ENCODE results near the gene CCHCR1. TPM values are rescaled to one million over a fixed set of nuclear protein-coding genes. Genes with fewer than 3 reads are reported as not detected.
A peak's percentile ranks its signal among the peaks of the same experiment; 100 is the strongest.
"Not testable (repeated sequence)": the region's sequence is repeated elsewhere in the genome, so short reads cannot be mapped to it uniquely, and the experiment has no call there.

Gene CCHCR1
- total RNA-seq, 2 experiments from 2014 or later = 43.0 to 46.6 TPM

DNA sequence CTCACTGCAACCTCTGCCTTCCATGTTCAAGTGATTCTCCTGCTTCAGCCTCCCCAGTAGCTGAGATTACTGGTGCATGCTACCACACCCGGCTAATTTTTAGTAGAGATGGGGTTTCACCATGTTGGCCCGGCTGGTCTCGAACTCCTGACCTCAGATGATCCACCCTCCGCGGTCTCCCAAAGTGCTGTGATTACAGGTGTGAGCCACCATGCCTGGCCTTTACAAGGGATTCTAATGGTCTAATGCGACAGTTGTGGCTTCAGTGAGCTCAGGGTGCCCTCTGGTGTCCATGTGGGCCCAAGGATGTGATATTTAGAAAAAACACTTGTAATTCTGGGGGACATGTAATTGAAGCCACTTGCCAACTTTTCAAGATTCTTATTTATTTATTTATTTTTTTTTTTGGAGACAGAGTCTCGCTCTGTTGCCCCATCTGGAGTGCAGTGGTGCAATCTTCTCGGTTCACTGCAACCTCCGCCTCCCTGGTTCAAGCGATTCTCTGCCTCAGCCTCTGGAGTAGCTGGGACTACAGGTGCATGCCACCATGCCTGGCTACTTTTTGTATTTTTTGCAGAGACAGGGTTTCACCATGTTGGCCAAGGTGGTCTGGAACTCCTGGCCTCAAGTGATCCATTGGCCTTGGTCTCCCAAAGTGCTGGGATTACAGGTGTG lies 35.0 kb upstream of the CCHCR1 start:
- DNase-seq = peak; percentile 62
- peaks cover 19% of the 10 kb centered on the region for H3K4me1 Mint-ChIP-seq
- peaks cover 11% of the 10 kb centered on the region for H3K36me3 Mint-ChIP-seq
- H3K27ac Mint-ChIP-seq, H3K9me3 Mint-ChIP-seq, H3K4me3 Mint-ChIP-seq, H3K27me3 Mint-ChIP-seq: not testable (repeated sequence)

GRCh38 chr6:31190488-31190887 lies 32.9 kb upstream of the CCHCR1 start:
- H3K36me3 Mint-ChIP-seq = no peaks in the 10 kb centered on the region
- DNase-seq = no peak
- H3K4me3 Mint-ChIP-seq = no peak overlapping the region
- H3K4me1 Mint-ChIP-seq = peaks cover 10% of the 10 kb centered on the region
- no peak overlapping the region for H3K27ac Mint-ChIP-seq
- no peaks in the 10 kb centered on the region for H3K27me3 Mint-ChIP-seq
- H3K9me3 Mint-ChIP-seq = no peaks in the 10 kb centered on the region

- not testable (repeated sequence) for H3K36me3 Mint-ChIP-seq, H3K27ac Mint-ChIP-seq, DNase-seq, H3K4me1 Mint-ChIP-seq, H3K9me3 Mint-ChIP-seq, H3K4me3 Mint-ChIP-seq, H3K27me3 Mint-ChIP-seq
These were observed 31.6 kb upstream of the CCHCR1 start for GRCh38 chr6:31189223-31189622.

DNA sequence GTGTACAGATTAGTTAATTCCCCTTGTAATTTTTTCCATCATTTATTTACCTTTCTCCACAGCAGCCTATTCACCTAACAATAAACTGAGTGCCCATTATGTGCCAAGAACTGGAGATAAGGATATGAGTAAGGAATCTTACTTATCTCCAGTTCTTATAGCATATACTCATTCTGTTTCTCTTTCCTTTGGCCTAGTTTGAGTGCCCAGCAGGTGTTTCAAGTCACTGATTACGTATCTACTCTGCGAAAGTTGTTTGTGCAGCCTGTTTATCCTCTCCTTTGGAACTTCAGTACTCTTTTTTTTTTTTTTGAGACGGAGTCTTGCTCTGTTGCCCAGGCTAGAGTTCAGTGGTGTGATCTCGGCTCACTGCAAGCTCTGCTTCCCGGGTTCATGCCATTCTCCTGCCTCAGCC lies 30.2 kb upstream of the CCHCR1 start:
- Mint-ChIP-seq H3K9me3 (no peaks in the 10 kb centered on the region), H3K4me3 (no peak overlapping the region), H3K36me3 (no peaks in the 10 kb centered on the region), H3K27me3 (no peaks in the 10 kb centered on the region), H3K27ac (no peak overlapping the region), H3K4me1 (peaks cover 4% of the 10 kb centered on the region)
- DNase-seq = no peak

DNA sequence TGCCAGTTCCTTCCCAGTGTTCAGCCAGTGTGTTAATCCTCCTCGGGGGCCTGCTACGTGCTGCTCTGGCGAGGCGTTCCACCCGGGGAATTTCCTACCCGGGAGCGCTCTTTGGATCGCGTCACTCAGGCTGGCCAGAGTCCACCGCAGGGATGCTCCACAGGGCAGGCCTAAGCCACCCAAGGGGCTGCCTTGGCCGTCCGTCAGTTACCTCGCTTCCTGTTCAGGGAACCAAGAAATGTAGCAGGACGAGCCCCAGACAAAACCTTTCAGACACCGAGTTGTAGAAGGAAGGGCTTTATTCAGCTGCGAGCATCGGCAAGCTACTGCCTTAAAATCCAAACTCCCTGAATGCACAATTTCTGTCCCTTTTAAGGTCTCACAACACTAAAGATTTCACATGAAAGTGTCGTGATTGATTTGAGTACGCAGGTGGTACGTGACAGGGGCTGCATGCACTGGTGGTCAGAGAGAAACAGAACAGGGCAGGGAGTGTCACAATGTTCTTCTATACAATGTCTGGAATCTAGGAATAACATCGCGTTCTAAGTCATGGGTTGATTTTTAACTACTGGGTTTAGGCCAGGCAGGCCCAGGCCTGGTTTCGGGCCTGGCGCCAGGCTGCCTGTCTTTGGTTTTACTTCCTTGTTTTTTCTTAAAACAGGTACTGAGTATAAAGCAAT lies 28.6 kb upstream of the CCHCR1 start:
- peaks cover 2% of the 10 kb centered on the region for H3K4me1 Mint-ChIP-seq
- H3K27me3 Mint-ChIP-seq = no peaks in the 10 kb centered on the region
- H3K4me3 Mint-ChIP-seq = no peak overlapping the region
- H3K27ac Mint-ChIP-seq = no peak overlapping the region
- no peak for DNase-seq
- H3K9me3 Mint-ChIP-seq = no peaks in the 10 kb centered on the region
- no peaks in the 10 kb centered on the region for H3K36me3 Mint-ChIP-seq

- H3K27ac Mint-ChIP-seq, H3K9me3 Mint-ChIP-seq, DNase-seq, H3K4me1 Mint-ChIP-seq, H3K36me3 Mint-ChIP-seq, H3K4me3 Mint-ChIP-seq, H3K27me3 Mint-ChIP-seq: not testable (repeated sequence)
These were observed 28.1 kb upstream of the CCHCR1 start for GRCh38 chr6:31185695-31186051.

DNA sequence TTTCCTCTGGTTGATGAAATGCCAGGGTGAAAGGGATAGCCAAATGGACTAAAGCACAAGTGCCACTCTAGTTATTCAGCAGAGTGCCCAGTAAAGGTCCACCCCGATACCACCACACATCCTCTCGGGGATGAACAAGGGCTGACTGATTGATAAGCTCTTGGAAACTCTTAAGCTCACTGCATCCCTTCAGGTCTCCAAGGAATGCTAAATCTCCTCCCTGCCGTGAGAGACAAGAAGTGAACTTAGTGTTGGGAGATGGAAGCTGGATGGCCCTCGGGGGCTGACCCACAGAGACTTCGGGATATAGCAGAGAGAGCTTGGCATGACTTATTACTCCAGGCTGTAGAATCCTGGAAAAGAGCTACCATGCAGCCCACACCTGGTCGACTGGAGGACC lies 26.3 kb upstream of the CCHCR1 start:
- not testable (repeated sequence) for DNase-seq, H3K4me1 Mint-ChIP-seq, H3K9me3 Mint-ChIP-seq, H3K27me3 Mint-ChIP-seq, H3K4me3 Mint-ChIP-seq, H3K36me3 Mint-ChIP-seq, H3K27ac Mint-ChIP-seq

DNA sequence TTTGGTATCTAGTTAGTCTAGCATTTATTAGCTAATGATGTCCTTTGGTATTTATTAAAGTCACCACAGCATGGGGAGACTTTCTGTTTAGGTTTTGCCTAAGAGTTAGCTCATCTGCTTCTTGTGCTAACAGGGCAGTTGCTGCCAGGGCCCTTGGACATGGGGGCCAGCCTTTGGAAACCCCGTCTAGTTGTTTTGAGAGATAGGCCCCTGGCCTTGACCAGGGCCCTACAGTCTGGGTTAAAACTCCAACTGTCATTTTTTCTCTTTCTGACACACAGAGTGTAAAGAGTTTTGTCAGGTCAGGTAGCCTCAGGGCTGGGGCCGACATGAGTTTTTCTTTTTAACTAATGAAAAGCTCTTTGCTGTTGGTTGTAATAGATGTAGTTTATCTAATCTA lies 25.7 kb upstream of the CCHCR1 start:
- not testable (repeated sequence) for H3K9me3 Mint-ChIP-seq, H3K4me1 Mint-ChIP-seq, H3K27me3 Mint-ChIP-seq, H3K27ac Mint-ChIP-seq, H3K36me3 Mint-ChIP-seq, H3K4me3 Mint-ChIP-seq, DNase-seq

GRCh38 chr6:31180500-31180899 lies 22.9 kb upstream of the CCHCR1 start:
- no peaks in the 10 kb centered on the region for H3K27me3 Mint-ChIP-seq
- H3K4me3 Mint-ChIP-seq = peak overlapping the region; percentile 81
- DNase-seq = peak; percentile 68
- H3K27ac Mint-ChIP-seq = peak overlapping the region; percentile 61
- no peaks in the 10 kb centered on the region for H3K36me3 Mint-ChIP-seq
- H3K9me3 Mint-ChIP-seq = no peaks in the 10 kb centered on the region
- peaks cover 5% of the 10 kb centered on the region for H3K4me1 Mint-ChIP-seq

DNA sequence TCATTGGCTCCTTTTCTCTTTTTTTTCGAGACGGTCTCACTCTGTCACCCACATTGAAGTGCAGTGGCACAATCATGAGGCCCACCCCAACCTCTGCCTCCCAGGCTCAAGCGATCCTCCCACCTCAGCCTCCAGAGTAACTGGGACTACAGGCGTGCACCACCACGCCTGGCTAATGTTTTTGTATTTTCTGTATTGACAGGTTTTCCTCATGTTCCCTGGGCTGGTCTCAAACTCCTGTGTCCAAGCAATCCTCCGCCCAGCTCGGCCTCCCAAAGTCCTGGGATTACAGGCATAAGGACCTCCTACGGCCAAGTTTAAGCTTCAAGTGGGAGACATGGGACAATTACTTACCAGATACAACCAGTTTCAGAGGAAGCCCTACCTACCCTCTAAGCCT lies 22.3 kb upstream of the CCHCR1 start:
- Mint-ChIP-seq H3K4me1 (peaks cover 5% of the 10 kb centered on the region), H3K4me3 (peak overlapping the region; percentile 81), H3K27me3 (no peaks in the 10 kb centered on the region), H3K27ac (no peak overlapping the region), H3K36me3 (no peaks in the 10 kb centered on the region), H3K9me3 (no peaks in the 10 kb centered on the region)
- DNase-seq = no peak

- no peak for DNase-seq
- Mint-ChIP-seq H3K27ac (peak overlapping the region; percentile 27), H3K27me3 (no peaks in the 10 kb centered on the region), H3K9me3 (no peaks in the 10 kb centered on the region), H3K4me1 (peaks cover 5% of the 10 kb centered on the region), H3K36me3 (no peaks in the 10 kb centered on the region), H3K4me3 (no peak overlapping the region)
These were observed 21.4 kb upstream of the CCHCR1 start for GRCh38 chr6:31179042-31179386.

- Mint-ChIP-seq H3K4me1 (peaks cover 5% of the 10 kb centered on the region), H3K9me3 (no peaks in the 10 kb centered on the region), H3K4me3 (no peak overlapping the region), H3K27me3 (no peaks in the 10 kb centered on the region), H3K27ac (peak overlapping the region; percentile 27), H3K36me3 (no peaks in the 10 kb centered on the region)
- DNase-seq = no peak
These were observed 20.8 kb upstream of the CCHCR1 start for GRCh38 chr6:31178143-31179041.

DNA sequence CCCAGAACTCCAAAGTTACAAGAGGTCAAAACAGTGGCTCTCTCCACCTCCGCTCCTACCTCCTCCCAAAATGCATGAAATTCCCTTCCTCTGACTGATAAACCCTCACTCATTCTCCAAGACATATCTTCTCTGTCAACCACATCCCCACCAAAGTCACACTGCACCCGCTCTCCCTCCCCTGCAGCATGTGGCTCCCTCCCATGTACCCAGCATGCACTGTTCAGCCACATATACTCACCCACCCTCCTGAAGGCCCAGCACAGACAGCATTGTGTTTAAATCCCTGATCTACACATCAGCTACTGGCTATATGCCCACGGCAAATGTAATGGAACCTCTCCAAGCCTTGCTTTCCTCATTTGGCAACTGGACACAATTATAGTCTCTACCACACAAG lies 18.4 kb upstream of the CCHCR1 start:
- no peaks in the 10 kb centered on the region for H3K36me3 Mint-ChIP-seq
- no peak overlapping the region for H3K4me3 Mint-ChIP-seq
- DNase-seq = no peak
- peaks cover 5% of the 10 kb centered on the region for H3K4me1 Mint-ChIP-seq
- no peak overlapping the region for H3K27ac Mint-ChIP-seq
- H3K27me3 Mint-ChIP-seq = no peaks in the 10 kb centered on the region
- no peaks in the 10 kb centered on the region for H3K9me3 Mint-ChIP-seq

DNA sequence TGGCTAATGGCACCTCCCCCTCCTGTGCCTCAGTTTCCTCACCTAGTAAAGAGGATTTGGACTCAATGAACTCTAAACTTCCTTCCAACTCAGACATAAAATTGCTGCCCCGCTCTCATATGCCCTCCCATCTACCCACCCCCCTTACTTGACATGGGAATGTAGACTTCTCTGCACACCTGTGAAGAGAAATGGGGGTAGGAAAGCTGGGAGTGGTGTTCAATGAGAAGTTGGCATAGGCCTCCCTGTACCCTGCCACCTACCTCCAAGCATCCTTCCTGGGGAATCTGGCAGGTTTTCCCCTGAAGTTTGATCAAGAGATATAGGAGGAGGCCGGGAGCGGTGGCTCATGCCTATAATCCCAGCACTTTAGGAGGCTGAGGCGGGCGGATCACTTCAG lies 16.8 kb upstream of the CCHCR1 start:
- no peaks in the 10 kb centered on the region for H3K9me3 Mint-ChIP-seq
- H3K4me3 Mint-ChIP-seq = no peak overlapping the region

GRCh38 chr6:31173406-31173805 lies 15.8 kb upstream of the CCHCR1 start:
- no peaks in the 10 kb centered on the region for H3K9me3 Mint-ChIP-seq
- no peaks in the 10 kb centered on the region for H3K36me3 Mint-ChIP-seq
- H3K27ac Mint-ChIP-seq = no peak overlapping the region
- DNase-seq = no peak
- H3K4me3 Mint-ChIP-seq = no peak overlapping the region
- no peaks in the 10 kb centered on the region for H3K4me1 Mint-ChIP-seq
- H3K27me3 Mint-ChIP-seq = no peaks in the 10 kb centered on the region

More for the DNA sequence above, 16.8 kb upstream of the CCHCR1 start:
- H3K4me1 Mint-ChIP-seq = peaks cover 5% of the 10 kb centered on the region
- no peaks in the 10 kb centered on the region for H3K27me3 Mint-ChIP-seq
- H3K36me3 Mint-ChIP-seq = no peaks in the 10 kb centered on the region
- no peak for DNase-seq
- no peak overlapping the region for H3K27ac Mint-ChIP-seq

Data from activated naive CD8-positive, alpha-beta T cell treated with anti-CD3 and anti-CD28 coated beads for 36 hours (primary cell).